ENCODE data around the gene KDM3A. TPM values are rescaled to one million over a fixed set of nuclear protein-coding genes. Genes with fewer than 3 reads are reported as not detected.
A peak's percentile ranks its signal among the peaks of the same experiment; 100 is the strongest.

The KDM3A gene
- total and polyA plus RNA-seq, 9 of the 15 experiments (the other 6 are each of a cell fraction or from before 2014, with no cell fraction given): 7.5 to 95.4 (median 24.8) TPM

DNA sequence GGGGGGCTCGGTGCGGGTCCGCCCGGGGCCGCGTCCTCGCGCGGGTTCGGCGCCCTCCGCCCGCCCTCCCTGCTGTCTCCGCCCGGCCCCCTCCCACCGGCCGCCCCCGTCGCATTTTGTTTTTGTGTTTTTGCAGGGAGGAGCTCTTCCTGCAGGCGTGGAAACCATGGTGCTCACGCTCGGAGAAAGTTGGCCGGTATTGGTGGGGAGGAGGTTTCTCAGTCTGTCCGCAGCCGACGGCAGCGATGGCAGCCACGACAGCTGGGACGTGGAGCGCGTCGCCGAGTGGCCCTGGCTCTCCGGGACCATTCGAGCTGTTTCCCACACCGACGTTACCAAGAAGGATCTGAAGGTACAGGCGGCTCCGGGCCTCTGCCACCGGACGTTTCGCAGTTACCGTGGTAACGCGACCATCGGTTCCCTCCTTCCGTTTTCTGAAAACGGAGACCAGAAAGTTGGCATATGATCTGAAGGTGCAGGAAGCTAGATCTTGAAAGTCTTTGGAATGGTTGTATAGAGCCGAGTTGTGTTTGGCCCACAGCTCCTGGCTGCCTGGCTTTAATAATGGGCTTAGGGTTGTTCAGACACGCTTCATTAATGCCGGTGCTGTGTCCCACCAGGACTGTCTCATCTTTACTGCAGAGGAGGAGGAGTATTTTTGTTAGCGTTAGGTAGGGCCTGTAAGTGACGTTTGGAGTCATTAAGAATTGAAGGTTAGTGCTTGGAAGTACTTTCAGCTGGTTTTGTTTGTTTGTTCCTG lies 891 bp downstream of the KDM3A start (continued):
- TF ChIP-seq COPS2 (conservative IDR thresholded peaks at IDR 0.05) (no peak), MTA2 (IDR thresholded peaks at IDR 0.05; ENCODE audit: low read depth) (no peak), ATF7 (IDR thresholded peaks at IDR 0.05) (no peak), HDAC1 (IDR thresholded peaks at IDR 0.05) (peak in 1 of 2 experiments; percentile 62; a peak in 1 of 4 replicates), SMAD3 (CRISPR knock-in tag; conservative IDR thresholded peaks at IDR 0.05) (no peak), HMGN3 (IDR thresholded peaks at IDR 0.05; ENCODE audit: borderline replicate concordance, extremely low read depth, insufficient read length, low read depth, low read length) (no peak), EGR1 (conservative IDR thresholded peaks at IDR 0.05) (peak; percentile 28; the same call in 1 of the 2 replicates), ZFP30 (CRISPR knock-in tag; IDR thresholded peaks at IDR 0.05; ENCODE audit: borderline replicate concordance) (no peak), NFXL1 (CRISPR knock-in tag; IDR thresholded peaks at IDR 0.05) (no peak)
- TF ChIP-seq, protein P1, sequence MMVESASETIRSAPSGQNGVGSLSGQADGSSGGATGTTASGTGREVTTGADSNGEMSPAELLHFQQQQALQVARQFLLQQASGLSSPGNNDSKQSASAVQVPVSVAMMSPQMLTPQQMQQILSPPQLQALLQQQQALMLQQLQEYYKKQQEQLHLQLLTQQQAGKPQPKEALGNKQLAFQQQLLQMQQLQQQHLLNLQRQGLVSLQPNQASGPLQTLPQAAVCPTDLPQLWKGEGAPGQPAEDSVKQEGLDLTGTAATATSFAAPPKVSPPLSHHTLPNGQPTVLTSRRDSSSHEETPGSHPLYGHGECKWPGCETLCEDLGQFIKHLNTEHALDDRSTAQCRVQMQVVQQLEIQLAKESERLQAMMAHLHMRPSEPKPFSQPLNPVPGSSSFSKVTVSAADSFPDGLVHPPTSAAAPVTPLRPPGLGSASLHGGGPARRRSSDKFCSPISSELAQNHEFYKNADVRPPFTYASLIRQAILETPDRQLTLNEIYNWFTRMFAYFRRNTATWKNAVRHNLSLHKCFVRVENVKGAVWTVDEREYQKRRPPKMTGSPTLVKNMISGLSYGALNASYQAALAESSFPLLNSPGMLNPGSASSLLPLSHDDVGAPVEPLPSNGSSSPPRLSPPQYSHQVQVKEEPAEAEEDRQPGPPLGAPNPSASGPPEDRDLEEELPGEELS (CRISPR knock-in tag; IDR thresholded peaks at IDR 0.05; ENCODE audit: borderline replicate concordance): no peak
- TF ChIP-seq, protein P2, sequence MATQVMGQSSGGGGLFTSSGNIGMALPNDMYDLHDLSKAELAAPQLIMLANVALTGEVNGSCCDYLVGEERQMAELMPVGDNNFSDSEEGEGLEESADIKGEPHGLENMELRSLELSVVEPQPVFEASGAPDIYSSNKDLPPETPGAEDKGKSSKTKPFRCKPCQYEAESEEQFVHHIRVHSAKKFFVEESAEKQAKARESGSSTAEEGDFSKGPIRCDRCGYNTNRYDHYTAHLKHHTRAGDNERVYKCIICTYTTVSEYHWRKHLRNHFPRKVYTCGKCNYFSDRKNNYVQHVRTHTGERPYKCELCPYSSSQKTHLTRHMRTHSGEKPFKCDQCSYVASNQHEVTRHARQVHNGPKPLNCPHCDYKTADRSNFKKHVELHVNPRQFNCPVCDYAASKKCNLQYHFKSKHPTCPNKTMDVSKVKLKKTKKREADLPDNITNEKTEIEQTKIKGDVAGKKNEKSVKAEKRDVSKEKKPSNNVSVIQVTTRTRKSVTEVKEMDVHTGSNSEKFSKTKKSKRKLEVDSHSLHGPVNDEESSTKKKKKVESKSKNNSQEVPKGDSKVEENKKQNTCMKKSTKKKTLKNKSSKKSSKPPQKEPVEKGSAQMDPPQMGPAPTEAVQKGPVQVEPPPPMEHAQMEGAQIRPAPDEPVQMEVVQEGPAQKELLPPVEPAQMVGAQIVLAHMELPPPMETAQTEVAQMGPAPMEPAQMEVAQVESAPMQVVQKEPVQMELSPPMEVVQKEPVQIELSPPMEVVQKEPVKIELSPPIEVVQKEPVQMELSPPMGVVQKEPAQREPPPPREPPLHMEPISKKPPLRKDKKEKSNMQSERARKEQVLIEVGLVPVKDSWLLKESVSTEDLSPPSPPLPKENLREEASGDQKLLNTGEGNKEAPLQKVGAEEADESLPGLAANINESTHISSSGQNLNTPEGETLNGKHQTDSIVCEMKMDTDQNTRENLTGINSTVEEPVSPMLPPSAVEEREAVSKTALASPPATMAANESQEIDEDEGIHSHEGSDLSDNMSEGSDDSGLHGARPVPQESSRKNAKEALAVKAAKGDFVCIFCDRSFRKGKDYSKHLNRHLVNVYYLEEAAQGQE (IDR thresholded peaks at IDR 0.05; ENCODE audit: borderline replicate concordance): no peak
- TF ChIP-seq, protein P2 (CRISPR knock-in tag; IDR thresholded peaks at IDR 0.05; ENCODE audit: low read depth): no peak
- TF ChIP-seq, protein P3, sequence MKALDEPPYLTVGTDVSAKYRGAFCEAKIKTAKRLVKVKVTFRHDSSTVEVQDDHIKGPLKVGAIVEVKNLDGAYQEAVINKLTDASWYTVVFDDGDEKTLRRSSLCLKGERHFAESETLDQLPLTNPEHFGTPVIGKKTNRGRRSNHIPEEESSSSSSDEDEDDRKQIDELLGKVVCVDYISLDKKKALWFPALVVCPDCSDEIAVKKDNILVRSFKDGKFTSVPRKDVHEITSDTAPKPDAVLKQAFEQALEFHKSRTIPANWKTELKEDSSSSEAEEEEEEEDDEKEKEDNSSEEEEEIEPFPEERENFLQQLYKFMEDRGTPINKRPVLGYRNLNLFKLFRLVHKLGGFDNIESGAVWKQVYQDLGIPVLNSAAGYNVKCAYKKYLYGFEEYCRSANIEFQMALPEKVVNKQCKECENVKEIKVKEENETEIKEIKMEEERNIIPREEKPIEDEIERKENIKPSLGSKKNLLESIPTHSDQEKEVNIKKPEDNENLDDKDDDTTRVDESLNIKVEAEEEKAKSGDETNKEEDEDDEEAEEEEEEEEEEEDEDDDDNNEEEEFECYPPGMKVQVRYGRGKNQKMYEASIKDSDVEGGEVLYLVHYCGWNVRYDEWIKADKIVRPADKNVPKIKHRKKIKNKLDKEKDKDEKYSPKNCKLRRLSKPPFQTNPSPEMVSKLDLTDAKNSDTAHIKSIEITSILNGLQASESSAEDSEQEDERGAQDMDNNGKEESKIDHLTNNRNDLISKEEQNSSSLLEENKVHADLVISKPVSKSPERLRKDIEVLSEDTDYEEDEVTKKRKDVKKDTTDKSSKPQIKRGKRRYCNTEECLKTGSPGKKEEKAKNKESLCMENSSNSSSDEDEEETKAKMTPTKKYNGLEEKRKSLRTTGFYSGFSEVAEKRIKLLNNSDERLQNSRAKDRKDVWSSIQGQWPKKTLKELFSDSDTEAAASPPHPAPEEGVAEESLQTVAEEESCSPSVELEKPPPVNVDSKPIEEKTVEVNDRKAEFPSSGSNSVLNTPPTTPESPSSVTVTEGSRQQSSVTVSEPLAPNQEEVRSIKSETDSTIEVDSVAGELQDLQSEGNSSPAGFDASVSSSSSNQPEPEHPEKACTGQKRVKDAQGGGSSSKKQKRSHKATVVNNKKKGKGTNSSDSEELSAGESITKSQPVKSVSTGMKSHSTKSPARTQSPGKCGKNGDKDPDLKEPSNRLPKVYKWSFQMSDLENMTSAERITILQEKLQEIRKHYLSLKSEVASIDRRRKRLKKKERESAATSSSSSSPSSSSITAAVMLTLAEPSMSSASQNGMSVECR (CRISPR knock-in tag; IDR thresholded peaks at IDR 0.05): peak; percentile 62; the same call in 1 of the 2 replicates
